CD4-positive, alpha-beta memory T cell (primary cell): Measurements from ENCODE around the gene COL4A6. TPM values are rescaled to one million over a fixed set of nuclear protein-coding genes. Genes with fewer than 3 reads are reported as not detected.
A peak's percentile ranks its signal among the peaks of the same experiment; 100 is the strongest.

Source experiments
- CTCF ChIA-PET: fragments of 350-600 bp; sonication (Branson Sonifier 250); formaldehyde crosslinking; loops from one replicate; lab custom pipeline; 2021; ENCODE audit warnings: inconsistent platforms; ENCODE audit not compliant: partially characterized antibody; lab: Charles Lee
- POLR2A ChIA-PET: fragments of 350-600 bp; sonication (Branson Sonifier 250); formaldehyde crosslinking; loops from one replicate; lab custom pipeline; 2021; ENCODE audit not compliant: partially characterized antibody; lab: Charles Lee
- DNase-seq, 5 donors: peaks; one replicate each; pipeline versions ENCODE4 v3.0.0 to v3.0.0-alpha.2; 2020 to 2022; ENCODE audit warnings: mixed read lengths in 1 of 5
- H3K27ac ChIP-seq: one replicate; pipeline ENCODE4 v1.7.0; 2013; ENCODE audit warnings: low read depth, low read length
- H3K27me3 ChIP-seq: 2 replicates; pipeline ENCODE4 v1.7.0; 2013; ENCODE audit warnings: mild to moderate bottlenecking, low read length, moderate library complexity; ENCODE audit not compliant: insufficient read depth
- H3K36me3 ChIP-seq: 2 replicates; pipeline ENCODE4 v1.7.0; 2013; ENCODE audit warnings: mild to moderate bottlenecking, low read length, moderate library complexity; ENCODE audit not compliant: insufficient read depth
- H3K4me1 ChIP-seq: 2 replicates; pipeline ENCODE4 v1.7.0; 2013; ENCODE audit warnings: mild to moderate bottlenecking, low read length, moderate library complexity; ENCODE audit not compliant: insufficient read depth
- H3K4me3 ChIP-seq, 2 donors: one replicate each; pipeline ENCODE4 v1.7.0; 2013; ENCODE audit warnings: low read length in 2 of 2, mild to moderate bottlenecking in 1 of 2
- H3K9me3 ChIP-seq, 2 donors: one replicate each; pipeline ENCODE4 v1.7.0; 2013; ENCODE audit warnings: low read length in 2 of 2, control low read depth in 1 of 2; ENCODE audit not compliant: control insufficient read depth in 1 of 2
- H3K27ac Mint-ChIP-seq, 7 donors: one replicate each; pipeline ENCODE4 v1.8.0; 2020 to 2021; ENCODE audit warnings: mixed read lengths in 7 of 7, mild to moderate bottlenecking in 6 of 7, inconsistent platforms in 3 of 7, moderate library complexity in 3 of 7
- H3K27me3 Mint-ChIP-seq, 2 donors: one replicate each; pipeline ENCODE4 v1.8.0; 2020 to 2021; ENCODE audit warnings: mixed read lengths in 2 of 2
- H3K36me3 Mint-ChIP-seq, 2 donors: one replicate each; pipeline ENCODE4 v1.8.0; 2020 to 2021; ENCODE audit warnings: mixed read lengths in 2 of 2, inconsistent platforms in 1 of 2, mild to moderate bottlenecking in 1 of 2
- H3K4me1 Mint-ChIP-seq, 4 donors: one replicate each; pipeline ENCODE4 v1.8.0; 2020 to 2021; ENCODE audit warnings: mixed read lengths in 4 of 4, mild to moderate bottlenecking in 1 of 4
- H3K4me3 Mint-ChIP-seq, 8 donors: one replicate each; pipeline ENCODE4 v1.8.0; 2020 to 2021; ENCODE audit warnings: mixed read lengths in 8 of 8, mild to moderate bottlenecking in 7 of 8, moderate library complexity in 6 of 8, inconsistent platforms in 3 of 8
- H3K9me3 Mint-ChIP-seq, 8 donors: one replicate each; pipeline ENCODE4 v1.8.0; 2020 to 2021; ENCODE audit warnings: mixed read lengths in 8 of 8, mild to moderate bottlenecking in 5 of 8, inconsistent platforms in 3 of 8, moderate library complexity in 1 of 8
- intact Hi-C: fragments of 100-400 bp; cut with micrococcal nuclease; formaldehyde crosslinking; loops from one replicate; pipeline ENCODE4 v1.15.1; 2023
- polyA plus RNA-seq, 2 donors: library from polyadenylated mRNA; unstranded; fragments of 300-500 nt; fragmentation: Illumina TruSeq; gene quantifications; one replicate each; pipeline ENCODE4 v1.2.3, GENCODE V29; 2021
- total RNA-seq, 2 experiments: library from RNA; stranded (reverse); gene quantifications; one replicate each; pipeline ENCODE4 v1.2.3, GENCODE V29; 2021

Gene COL4A6
- total and polyA plus RNA-seq, 4 experiments from 2014 or later, result not detected

GRCh38 chrX:108159028-108159670 is 279.1 kb downstream of the COL4A6 start:
- H3K36me3 ChIP-seq, result no peaks in the 10 kb centered on the region
- ChIA-PET CTCF (no interaction called here), POLR2A (no interaction called here)
- H3K27me3 Mint-ChIP-seq, result no peaks in the 10 kb centered on the region
- peaks cover 5% of the 10 kb centered on the region in 2 donors for H3K36me3 Mint-ChIP-seq
- no peaks in the 10 kb centered on the region for H3K9me3 Mint-ChIP-seq
- H3K27ac Mint-ChIP-seq, result no peak overlapping the region
- no peak for DNase-seq
- no peak overlapping the region for H3K27ac ChIP-seq
- intact Hi-C loops, result no loop called here
- no peaks in the 10 kb centered on the region for H3K27me3 ChIP-seq
- no peaks in the 10 kb centered on the region for H3K4me1 ChIP-seq
- H3K4me3 Mint-ChIP-seq, result no peak overlapping the region
- H3K4me1 Mint-ChIP-seq, result no peaks in the 10 kb centered on the region
- no peaks in the 10 kb centered on the region for H3K9me3 ChIP-seq
- H3K4me3 ChIP-seq, result no peak overlapping the region

- H3K4me3 Mint-ChIP-seq, result no peak overlapping the region
These were observed 280.6 kb downstream of the COL4A6 start for GRCh38 chrX:108157628-108158027.

GRCh38 chrX:108156934-108157466 is 281.2 kb downstream of the COL4A6 start:
- no peak for DNase-seq
- Histone ChIP-seq H3K9me3 (no peaks in the 10 kb centered on the region), H3K4me1 (no peaks in the 10 kb centered on the region), H3K27ac (no peak overlapping the region), H3K4me3 (no peak overlapping the region), H3K27me3 (no peaks in the 10 kb centered on the region), H3K36me3 (no peaks in the 10 kb centered on the region)
- ChIA-PET CTCF (no interaction called here), POLR2A (no interaction called here)
- H3K4me3 Mint-ChIP-seq, result no peak overlapping the region
- no peaks in the 10 kb centered on the region for H3K9me3 Mint-ChIP-seq
- peaks cover 13 to 20% of the 10 kb centered on the region in 2 donors for H3K36me3 Mint-ChIP-seq
- intact Hi-C loops, result no loop called here
- H3K27ac Mint-ChIP-seq, result no peak overlapping the region
- no peaks in the 10 kb centered on the region for H3K4me1 Mint-ChIP-seq
- H3K27me3 Mint-ChIP-seq, result no peaks in the 10 kb centered on the region

More at GRCh38 chrX:108157628-108158027, 280.6 kb downstream of the COL4A6 start:
- Histone ChIP-seq H3K4me3 (no peak overlapping the region), H3K27me3 (no peaks in the 10 kb centered on the region), H3K36me3 (no peaks in the 10 kb centered on the region), H3K27ac (no peak overlapping the region), H3K9me3 (no peaks in the 10 kb centered on the region), H3K4me1 (no peaks in the 10 kb centered on the region)
- no peaks in the 10 kb centered on the region for H3K27me3 Mint-ChIP-seq
- CTCF ChIA-PET, result no interaction called here
- H3K9me3 Mint-ChIP-seq, result no peaks in the 10 kb centered on the region
- DNase-seq, result no peak
- no peaks in the 10 kb centered on the region for H3K4me1 Mint-ChIP-seq
- intact Hi-C loops, result no loop called here
- H3K27ac Mint-ChIP-seq, result no peak overlapping the region
- H3K36me3 Mint-ChIP-seq, result peaks cover 13 to 16% of the 10 kb centered on the region in 2 donors
- POLR2A ChIA-PET, result no interaction called here

GRCh38 chrX:108156082-108156481 is 282.1 kb downstream of the COL4A6 start:
- H3K4me1 ChIP-seq, result no peaks in the 10 kb centered on the region
- Mint-ChIP-seq H3K4me3 (no peak overlapping the region), H3K4me1 (no peaks in the 10 kb centered on the region), H3K9me3 (no peaks in the 10 kb centered on the region), H3K36me3 (peaks cover 18 to 25% of the 10 kb centered on the region in 2 donors), H3K27me3 (no peaks in the 10 kb centered on the region), H3K27ac (peak overlapping the region in 1 of 7 donors; percentile 45)
- no peaks in the 10 kb centered on the region for H3K27me3 ChIP-seq
- H3K9me3 ChIP-seq, result no peaks in the 10 kb centered on the region
- H3K36me3 ChIP-seq, result no peaks in the 10 kb centered on the region
- no peak overlapping the region for H3K27ac ChIP-seq
- DNase-seq, result no peak
- ChIA-PET CTCF (no interaction called here), POLR2A (no interaction called here)
- intact Hi-C loops, result no loop called here
- no peak overlapping the region for H3K4me3 ChIP-seq

GRCh38 chrX:108148524-108148923 is 289.7 kb downstream of the COL4A6 start:
- Mint-ChIP-seq H3K27me3 (no peaks in the 10 kb centered on the region), H3K36me3 (peaks cover 18 to 43% of the 10 kb centered on the region in 2 donors), H3K9me3 (no peaks in the 10 kb centered on the region), H3K27ac (peak overlapping the region in 2 of 7 donors; percentile 29 to 45), H3K4me3 (no peak overlapping the region), H3K4me1 (no peaks in the 10 kb centered on the region)
- Histone ChIP-seq H3K36me3 (no peaks in the 10 kb centered on the region), H3K27ac (no peak overlapping the region), H3K4me3 (no peak overlapping the region), H3K27me3 (no peaks in the 10 kb centered on the region), H3K4me1 (no peaks in the 10 kb centered on the region), H3K9me3 (no peaks in the 10 kb centered on the region)
- intact Hi-C loops, result no loop called here
- no peak for DNase-seq
- POLR2A ChIA-PET, result no interaction called here
- CTCF ChIA-PET, result no interaction called here

GRCh38 chrX:108138814-108139702 is 299.2 kb downstream of the COL4A6 start:
- Histone ChIP-seq H3K36me3 (peaks cover 7% of the 10 kb centered on the region), H3K27me3 (no peaks in the 10 kb centered on the region), H3K4me3 (no peak overlapping the region), H3K4me1 (no peaks in the 10 kb centered on the region), H3K27ac (no peak overlapping the region), H3K9me3 (no peaks in the 10 kb centered on the region)
- Mint-ChIP-seq H3K27me3 (no peaks in the 10 kb centered on the region), H3K4me3 (no peak overlapping the region), H3K4me1 (no peaks in the 10 kb centered on the region), H3K36me3 (peaks cover 34 to 56% of the 10 kb centered on the region in 2 donors), H3K27ac (no peak overlapping the region), H3K9me3 (peaks cover 0 to 1% (median 0%) of the 10 kb centered on the region in 8 donors)
- CTCF ChIA-PET, result interaction anchor here (0.7 kb wide), 1 partner anchor 29 kb away, joined by 4 read pairs; no protein-coding TSS in a partner anchor
- POLR2A ChIA-PET, result no interaction called here
- intact Hi-C loops, result no loop called here
- DNase-seq, result peak in 1 of 5 donors; percentile 11

GRCh38 chrX:108134724-108135123 is 303.5 kb downstream of the COL4A6 start:
- no peaks in the 10 kb centered on the region for H3K4me1 ChIP-seq
- intact Hi-C loops, result no loop called here
- POLR2A ChIA-PET, result no interaction called here
- H3K4me3 ChIP-seq, result no peak overlapping the region
- H3K4me3 Mint-ChIP-seq, result no peak overlapping the region
- H3K4me1 Mint-ChIP-seq, result no peaks in the 10 kb centered on the region
- no peaks in the 10 kb centered on the region for H3K9me3 ChIP-seq
- peaks cover 32 to 60% of the 10 kb centered on the region in 2 donors for H3K36me3 Mint-ChIP-seq
- CTCF ChIA-PET, result no interaction called here
- H3K36me3 ChIP-seq, result peaks cover 7% of the 10 kb centered on the region
- no peaks in the 10 kb centered on the region for H3K27me3 ChIP-seq
- no peak for DNase-seq
- H3K27me3 Mint-ChIP-seq, result no peaks in the 10 kb centered on the region
- H3K27ac ChIP-seq, result no peak overlapping the region
- H3K9me3 Mint-ChIP-seq, result peaks cover 0 to 1% (median 0%) of the 10 kb centered on the region in 8 donors
- no peak overlapping the region for H3K27ac Mint-ChIP-seq
